DMS153 treated with DMSO at 0.1 percent for 48 hours (cell line): Measurements from ENCODE around the gene KCNMB4.

ENCODE experiments used
- DNase-seq: peaks from one replicate; lab custom pipeline; 2025; ENCODE audit not compliant: unreplicated experiment; lab: John Stamatoyannopoulos, UW

The KCNMB4 gene

GRCh38 chr12:70430400-70430799 lies 64.3 kb downstream of the KCNMB4 start:
- DNase-seq, result no peak

DNA sequence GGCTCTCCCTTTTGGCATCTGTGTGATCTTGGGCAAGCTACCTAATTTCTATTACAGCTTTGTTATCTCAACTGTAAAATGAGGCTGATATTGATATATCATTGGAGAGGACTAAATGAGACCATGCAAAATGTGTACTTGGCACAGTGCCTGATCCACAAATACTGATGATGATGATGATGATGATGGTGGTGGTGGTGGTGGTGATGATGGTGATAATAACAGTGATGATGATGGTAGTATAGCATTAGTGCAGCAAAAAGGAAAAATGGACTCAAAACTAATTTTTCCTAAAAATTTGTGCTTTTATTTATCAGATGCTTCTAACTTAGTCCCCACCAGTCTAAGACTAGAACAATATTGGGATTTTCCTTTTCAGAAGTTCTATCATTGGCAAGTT lies 70.7 kb downstream of the KCNMB4 start:
- DNase-seq, result no peak

DNA sequence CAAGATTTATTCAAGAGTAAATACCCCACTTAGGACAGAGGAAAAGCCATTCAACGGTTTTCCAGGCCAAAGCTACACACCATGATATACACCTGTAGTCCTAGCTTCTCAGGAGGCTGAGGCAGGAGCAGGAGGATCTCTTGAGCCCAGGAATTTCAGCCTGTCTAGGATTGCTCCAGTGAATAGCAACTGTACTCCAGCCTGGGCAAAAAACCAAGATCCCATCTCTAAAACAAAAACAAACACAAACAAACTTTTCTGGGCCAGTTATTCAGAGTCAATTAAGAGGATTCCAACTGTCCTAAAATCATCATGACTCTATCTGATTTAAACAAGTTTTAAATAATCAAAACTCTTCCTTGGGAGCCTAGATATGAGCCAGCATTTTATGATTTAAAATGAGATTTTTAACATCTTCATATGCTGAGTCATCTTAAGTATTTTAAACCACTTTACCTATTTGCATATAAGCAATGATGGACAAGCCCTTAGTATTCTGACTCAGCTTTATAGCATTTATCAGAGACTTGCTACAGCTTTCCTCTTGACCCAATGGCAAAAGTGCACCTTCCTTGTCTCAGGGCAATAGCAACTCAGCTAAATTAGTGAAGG lies 77.1 kb downstream of the KCNMB4 start:
- DNase-seq, result no peak

- DNase-seq, result no peak
Observed at GRCh38 chr12:70444903-70445302, 78.8 kb downstream of the KCNMB4 start.

DNA sequence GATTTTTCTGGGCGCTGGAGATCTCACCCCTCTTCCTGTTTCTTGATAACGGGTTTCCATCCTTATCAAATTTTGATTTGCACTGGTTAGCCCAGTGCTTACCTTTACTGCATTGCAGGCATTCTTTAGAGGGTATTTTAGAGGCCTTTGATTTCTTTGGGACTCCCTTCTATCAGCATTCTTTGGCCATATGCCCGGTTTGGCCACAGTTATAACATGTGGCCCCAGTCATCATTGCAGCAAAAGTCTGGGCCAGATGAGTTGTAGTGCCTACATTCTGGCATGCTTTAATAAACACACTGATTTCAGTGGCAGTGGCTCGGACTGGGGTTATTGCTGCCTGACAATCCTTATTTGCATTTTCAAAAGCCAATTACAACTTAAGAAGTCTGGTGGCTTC lies 82.3 kb downstream of the KCNMB4 start:
- DNase-seq, result no peak

- no peak for DNase-seq
Observed at GRCh38 chr12:70449074-70449752, 83.1 kb downstream of the KCNMB4 start.

DNA sequence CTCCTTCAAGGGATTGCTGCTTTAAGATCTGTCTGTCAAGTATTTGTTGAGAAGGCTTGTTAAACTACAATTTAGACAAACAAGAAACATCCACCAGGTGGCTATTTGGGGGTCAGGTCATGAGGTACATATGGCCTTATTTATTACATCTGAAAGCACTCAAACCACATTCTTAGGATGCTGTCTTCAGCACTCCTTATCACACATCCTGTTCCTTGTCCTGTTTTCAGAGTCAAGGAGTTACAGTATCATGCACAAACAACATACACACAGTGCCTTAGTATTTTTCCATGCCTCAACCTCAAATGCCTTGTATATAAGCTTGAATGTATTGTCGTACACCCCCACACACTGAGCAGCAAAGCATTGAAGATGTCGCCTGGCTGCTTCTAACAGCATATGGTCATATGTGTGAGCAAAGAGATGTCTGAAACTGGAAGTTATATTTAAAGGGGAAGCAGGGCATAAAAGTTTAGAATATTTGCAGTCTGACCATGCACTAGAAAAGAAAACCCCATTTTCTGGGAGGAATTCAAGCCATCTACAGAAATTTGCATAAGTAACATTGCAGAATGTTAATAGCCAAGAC lies 83.8 kb downstream of the KCNMB4 start:
- no peak for DNase-seq

- no peak for DNase-seq
Observed at GRCh38 chr12:70451528-70451927, 85.4 kb downstream of the KCNMB4 start.

DNA sequence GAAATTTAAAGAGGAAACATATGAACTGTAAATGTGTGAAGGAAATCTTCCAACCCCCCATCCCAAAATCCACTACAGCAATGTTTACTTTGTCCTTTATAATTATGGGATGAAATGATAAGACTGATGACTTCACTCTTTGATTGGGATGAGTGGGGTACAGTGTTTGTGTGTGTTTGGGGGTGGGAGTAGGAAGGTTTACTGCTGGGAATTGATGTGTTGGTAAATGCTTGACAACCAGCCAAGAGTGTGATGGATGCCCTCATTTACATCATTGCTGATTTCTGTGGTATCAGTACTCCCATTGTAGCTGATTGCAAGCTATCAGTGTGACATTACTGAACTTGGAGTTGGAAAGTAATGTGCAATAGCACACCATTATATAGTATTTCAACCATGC lies 90.9 kb downstream of the KCNMB4 start:
- DNase-seq, result no peak

GRCh38 chr12:70459786-70460185 lies 93.7 kb downstream of the KCNMB4 start:
- DNase-seq, result no peak

DNA sequence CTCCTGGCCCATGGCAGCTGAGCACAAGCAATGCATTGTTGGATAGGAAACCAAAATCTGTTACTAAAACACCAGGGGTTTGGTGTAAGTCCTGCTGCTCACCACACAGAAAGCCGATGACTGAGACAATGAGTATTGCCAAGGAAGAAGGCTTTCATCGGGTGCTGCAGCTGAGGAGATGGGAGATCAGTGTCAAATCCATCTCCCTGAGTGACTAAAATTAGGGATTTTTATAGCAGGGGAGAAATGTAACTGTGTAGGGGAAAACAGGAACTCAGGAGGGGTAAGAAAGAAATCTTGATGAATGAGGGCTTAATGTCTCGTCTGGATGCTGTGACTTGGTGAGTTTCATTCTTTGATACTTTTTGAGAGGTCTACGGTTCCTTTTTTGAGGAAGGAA lies 97.9 kb downstream of the KCNMB4 start:
- no peak for DNase-seq

- no peak for DNase-seq
Observed at GRCh38 chr12:70466753-70467152, 100.7 kb downstream of the KCNMB4 start.

DNA sequence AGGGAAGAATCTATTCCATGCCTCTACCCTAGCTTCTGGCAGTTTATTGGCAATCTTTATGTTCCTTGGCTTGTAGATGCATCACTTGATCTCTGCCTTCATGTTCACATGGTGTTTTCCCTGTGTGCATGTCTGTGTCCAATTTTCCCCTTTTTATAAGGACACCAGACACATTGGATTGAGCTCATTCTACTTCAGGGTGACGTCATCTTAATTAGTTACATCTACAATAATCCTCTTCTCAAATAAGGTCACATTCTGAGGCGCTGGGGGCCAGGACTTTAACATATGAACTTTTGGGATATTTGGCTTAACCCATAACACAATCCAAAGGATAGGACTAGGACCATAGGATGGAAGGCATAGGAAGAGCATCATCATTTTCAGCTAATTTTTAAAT lies 101.4 kb downstream of the KCNMB4 start:
- DNase-seq, result no peak

DNA sequence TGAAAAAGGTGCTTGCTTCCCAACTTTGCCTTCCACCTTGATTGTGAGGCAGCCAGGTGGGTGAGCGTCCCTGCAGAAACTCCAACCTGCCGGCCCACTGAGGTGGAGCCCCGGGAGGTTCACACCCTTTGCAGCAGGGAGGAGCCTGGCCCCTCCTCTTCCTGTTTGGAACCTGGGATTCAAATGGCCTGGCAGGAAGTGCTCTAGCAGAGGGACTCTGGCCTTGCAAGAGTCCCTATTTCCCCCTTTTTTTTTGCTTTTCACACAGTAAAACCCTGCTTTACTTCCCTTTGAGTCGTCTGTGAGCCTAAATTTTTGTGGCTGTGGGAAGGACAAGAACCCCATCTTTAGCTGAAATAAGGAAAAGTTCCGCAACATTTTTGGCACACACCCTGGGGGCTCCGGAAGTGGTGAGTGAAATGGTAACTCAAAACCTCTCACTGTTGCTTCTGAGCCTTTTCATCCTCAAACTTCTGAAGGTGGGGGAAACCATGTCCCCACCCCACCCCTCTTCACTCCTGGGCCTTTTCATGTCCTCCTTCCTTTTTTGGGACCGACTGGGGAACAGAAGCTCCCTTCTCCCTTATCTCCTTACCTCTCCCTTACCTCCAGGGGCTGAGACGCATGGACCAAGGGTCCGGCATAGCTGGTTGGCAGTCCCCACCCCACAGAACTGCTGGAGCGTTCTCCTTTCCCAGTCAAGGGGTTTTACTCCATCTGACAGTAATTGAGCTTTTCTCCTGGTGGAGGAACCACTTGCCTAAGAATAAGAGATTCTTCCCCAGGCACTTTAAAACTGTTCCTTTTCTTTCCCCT lies 102.0 kb downstream of the KCNMB4 start:
- no peak for DNase-seq

DNA sequence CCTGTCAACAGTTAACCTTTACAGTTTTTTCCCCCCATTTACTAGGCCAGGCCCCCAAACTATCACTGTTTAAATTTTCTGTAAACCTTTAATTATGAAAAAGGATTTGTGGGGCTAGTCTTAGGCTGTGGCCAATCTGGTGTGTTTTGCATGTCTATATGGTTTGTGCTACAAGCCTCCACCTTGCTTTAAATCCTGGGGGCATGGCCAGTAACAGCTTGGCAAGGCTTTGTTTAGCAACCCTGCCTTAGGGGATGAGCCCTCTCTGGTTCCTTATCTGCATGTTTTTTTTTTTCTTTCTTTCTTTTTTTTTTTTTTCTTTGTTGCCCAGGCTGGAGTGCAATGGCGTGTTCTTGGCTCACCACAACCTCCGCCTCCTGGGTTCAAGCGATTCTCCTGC lies 102.7 kb downstream of the KCNMB4 start:
- DNase-seq, result no peak

DNA sequence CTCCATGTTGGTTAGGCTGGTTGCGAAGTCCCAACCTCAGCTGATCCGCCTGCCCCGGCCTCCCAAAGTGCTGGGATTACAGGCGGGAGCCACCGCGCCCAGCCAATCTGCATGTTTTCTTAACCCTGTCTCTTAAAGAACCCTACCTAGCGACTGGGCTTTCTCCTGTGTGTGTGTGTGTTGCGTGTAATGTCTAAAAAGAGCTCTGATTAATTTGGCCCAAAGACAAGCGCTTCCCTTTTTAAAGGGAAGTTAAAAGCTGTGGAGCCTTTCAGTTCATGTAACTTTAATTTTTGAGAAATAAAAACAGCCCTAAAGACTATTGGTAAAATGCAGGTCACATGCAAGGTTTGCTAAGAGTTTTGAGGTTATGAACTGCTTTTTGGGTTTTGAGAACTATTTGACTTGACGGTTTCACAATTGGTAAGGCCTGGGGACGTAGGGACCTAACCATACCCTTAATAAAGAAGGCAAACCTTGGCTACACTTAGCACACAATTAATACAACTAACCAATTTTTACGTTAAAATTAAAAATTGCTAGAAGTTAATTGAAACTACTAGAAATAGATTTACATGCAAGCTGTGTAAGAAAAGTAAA lies 103.2 kb downstream of the KCNMB4 start:
- no peak for DNase-seq

- no peak for DNase-seq
Observed at GRCh38 chr12:70482764-70483163, 116.7 kb downstream of the KCNMB4 start.
